SKM-1 (cell line): ENCODE data around the gene HSPA9.
"Not testable (repeated sequence)": the region's sequence is repeated elsewhere in the genome, so short reads cannot be mapped to it uniquely, and the experiment has no call there.

ENCODE experiments used
- DNase-seq: peaks from one replicate; lab custom pipeline; 2025; ENCODE audit not compliant: unreplicated experiment; lab: John Stamatoyannopoulos, UW

The HSPA9 gene

DNA sequence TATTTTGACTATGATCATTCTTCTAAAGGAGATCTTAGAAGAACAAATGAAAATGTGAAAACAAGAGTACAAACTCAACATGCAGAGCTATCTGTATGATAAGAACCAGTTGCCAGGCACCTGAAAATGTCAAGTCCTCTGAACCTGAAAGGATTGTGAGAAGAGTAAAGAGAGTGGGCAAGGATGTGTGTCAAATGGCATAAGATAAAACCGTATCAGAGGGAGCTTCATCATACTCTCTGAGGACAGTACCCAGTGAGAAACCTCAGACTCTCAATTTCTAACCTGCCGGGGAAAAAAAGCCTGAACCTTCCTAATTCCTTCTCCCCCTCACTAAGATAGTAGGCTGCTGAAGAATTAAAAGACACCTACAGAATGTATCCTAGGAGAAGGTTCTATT is 39.0 kb downstream of the HSPA9 start:
- DNase-seq = no peak

DNA sequence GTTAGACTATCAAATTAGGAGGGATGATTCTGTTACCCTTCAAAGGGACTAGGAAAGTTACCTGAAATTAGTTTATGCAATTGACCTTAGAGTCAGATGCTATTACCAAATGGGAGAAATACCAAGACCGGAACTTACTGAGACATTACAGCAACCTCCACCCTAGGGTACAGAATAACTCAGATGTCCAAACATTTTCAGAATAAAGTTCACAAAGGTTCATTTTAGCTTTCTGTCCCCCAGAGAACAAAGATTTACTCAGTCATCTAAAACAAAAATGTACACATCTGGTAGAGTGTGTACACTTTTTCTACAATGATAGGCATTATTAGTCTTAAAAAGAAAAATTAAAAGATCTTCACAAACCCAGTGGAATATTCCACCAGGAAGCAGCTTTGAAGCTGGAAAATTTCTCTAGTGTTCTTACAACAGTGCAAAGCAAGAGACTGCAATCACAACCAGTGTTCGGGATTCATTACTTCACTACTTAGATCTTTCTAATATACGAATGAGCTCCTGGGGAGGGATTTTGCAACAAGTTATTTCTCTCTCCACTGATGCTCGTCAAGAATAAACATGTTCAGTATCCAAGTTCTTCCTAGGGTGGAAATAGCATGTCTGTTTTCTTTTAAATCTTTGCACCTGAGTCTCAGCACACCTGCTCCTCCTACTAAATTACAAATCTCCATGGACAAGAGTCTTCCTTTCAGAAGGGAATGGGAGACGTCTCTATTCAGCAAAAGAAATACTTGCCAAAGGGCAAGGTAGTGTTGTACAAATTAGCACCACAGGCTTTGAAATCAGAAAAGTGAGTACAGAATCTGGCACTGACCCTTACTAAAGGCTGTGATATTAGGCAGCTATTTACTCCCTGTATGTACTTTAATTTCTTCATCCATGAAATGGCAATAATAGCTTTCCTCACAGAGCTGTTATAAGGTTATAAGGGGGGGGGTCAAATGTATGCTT is 40.9 kb downstream of the HSPA9 start:
- DNase-seq = no peak

DNA sequence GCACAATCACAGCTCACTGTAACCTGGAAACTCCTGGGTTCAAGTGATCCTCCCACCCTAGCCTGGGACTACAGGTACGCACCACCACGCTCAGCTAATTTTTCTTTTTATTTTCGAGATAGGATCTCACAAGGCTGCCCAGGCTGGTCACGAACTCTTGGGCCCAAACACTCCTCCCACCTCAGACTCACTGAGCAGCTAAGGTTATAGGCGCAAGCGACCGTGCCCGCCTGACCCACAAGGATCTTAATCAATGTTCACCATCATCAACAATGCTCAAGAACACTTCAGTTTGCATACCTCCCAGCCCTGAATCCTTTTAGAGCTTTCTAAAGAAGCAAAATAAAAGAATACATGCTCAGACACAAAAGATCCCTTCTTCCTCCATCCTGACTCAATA is 45.4 kb downstream of the HSPA9 start:
- no peak for DNase-seq

DNA sequence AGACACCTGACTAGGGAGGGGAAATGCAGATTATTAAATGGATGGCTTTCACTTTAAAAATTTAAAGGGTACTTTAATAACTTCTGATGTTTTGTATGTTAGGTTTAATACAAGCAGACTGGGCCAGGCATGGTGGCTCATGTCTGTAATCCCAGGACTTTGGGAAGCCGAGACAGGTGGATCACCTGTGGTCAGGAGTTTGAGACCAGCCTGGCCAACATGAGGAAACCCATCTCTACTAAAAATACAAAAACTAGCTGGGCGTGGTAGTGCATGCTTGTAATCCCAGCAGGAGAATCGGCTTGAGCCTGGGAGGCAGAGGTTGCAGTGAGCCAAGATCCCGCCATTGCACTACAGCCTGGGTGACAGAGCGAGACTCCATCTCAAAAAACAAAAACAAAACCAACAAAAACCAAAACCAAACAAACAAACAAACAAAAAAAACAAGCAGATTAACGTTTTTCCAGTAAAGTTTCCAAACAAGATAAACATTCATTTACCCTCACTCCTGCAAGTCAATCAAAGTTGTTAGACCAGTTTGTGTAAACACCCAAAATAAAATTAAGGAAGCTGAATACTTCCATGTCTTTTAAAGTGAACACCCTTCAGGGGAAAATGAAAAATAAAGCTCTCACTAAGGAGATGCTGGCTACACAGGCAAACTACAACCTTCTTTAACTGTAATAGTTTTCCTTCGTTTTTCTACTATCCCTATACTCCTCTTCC is 46.3 kb downstream of the HSPA9 start:
- no peak for DNase-seq

DNA sequence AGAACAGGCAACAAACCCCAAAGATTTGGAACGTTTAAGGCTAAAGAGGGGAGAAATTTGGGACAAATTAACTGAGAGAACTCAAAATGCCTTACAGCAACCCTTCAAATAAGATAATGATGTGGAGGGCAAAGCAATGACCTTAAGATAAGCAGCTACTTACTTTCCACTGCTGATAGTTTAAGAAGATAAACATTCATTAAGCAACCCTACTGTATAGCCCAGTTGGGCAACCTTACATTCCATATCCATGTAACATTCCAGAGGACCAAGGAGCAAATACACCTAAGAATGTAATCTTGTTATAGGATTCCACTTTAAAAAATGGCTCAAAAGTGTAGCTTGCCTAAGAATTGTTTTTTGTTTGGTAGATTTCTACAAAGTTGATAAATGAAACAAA is 47.0 kb downstream of the HSPA9 start:
- DNase-seq = no peak

DNA sequence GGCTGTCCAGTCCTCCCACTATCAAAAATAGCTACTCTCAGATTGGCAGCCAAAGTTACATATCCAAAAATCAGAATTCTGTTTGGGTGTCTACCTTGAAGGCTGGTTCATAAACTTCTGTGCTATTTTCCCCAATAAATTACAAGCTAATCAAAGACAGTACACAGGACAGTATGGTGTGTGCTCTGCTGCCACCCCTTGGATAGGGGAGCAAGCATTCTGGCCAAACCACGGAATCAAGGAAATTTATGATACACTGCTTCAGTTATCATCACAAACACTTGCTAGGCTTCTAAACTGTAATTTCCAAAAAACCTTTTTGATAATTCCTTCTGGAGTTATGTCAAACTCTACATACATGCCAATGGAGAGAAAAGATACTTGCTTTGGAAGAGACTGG is 48.0 kb downstream of the HSPA9 start:
- no peak for DNase-seq

DNA sequence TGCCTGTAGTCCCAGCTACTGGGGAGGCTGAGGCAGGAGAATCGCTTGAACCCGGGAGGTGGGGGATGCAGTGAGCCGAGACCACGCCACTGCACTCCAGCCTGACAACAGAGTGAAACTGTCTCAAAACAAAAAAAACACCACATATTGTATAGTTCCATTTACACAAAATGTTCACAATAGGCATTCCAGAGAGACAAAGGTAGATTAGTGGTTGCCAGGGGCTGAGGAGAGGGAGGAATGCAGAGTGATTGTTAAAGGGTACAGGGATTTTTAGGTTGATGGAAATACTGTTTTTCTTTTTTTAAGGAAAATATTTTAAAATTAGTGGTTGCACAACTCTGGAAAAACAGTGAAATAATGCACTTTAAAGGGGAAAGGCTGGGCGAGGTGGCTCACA is 51.8 kb downstream of the HSPA9 start:
- DNase-seq = no peak

DNA sequence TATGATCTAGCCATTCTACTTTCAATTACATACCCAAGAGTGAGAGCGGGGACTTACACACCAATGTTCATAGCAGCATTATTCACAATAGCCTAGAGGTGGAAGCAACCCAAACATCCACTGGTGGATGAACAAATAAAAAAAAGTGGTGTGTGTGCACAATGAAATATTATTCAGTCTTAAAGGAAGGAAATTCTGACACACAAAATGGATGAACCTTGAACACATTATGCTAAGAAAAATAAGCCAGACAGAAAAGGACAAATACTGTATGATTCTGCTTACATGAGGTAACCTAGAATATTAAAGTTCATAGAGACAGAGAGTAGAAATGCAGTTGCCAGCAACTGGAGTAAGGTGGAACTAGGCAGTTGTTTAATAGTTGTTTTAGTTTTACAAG is 54.2 kb downstream of the HSPA9 start:
- no peak for DNase-seq

DNA sequence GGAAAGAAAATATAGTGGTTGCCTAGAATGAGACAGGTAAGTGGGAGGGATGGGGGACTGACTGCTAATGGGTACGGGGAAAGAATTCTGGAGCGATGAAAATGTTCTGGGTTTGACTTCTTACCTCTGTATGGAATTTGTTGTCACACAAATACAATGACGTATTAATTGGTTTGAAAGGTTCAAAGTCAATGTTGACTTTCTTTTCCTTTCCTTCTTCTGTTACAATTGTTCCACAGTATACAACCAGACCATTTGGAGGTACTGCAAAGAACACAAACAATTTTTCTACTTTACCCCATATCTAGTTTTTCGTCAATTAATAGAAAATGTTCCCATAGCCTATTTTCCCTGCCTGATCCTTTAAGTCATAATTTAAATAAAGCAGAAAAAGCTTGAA is 57.8 kb downstream of the HSPA9 start:
- DNase-seq = no peak

DNA sequence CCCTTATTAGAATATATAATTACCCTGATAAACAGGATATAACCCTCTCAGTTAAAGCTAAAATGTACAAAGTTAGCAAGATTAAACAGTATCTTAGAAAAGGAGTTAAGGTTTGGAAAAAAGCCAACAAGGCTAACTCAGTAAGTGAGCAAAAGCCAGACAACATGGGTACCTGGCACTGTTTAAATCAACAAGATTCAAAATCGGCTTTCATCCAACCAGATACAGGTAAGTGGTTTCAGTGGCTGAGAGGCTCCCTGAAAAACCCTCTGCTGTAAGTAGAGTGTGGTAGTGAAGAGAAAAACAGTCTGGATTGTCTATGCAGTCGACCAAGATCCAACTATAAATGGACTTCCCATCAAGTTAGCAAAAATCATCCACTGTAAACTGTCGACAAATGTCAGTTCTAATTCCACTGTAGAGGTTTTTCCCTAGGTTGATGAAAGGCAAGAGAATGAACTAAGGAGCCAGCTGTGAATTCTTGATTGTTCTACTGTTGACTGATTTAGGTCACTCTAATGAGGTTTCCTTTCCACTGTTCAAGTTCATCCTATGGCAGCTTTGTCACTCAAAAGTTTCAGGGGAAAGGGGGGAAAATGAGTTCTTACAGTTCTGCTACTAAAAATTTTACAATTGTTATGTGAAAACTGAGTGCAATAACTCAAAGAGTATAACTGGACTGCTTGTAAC is 59.5 kb downstream of the HSPA9 start:
- DNase-seq = no peak

DNA sequence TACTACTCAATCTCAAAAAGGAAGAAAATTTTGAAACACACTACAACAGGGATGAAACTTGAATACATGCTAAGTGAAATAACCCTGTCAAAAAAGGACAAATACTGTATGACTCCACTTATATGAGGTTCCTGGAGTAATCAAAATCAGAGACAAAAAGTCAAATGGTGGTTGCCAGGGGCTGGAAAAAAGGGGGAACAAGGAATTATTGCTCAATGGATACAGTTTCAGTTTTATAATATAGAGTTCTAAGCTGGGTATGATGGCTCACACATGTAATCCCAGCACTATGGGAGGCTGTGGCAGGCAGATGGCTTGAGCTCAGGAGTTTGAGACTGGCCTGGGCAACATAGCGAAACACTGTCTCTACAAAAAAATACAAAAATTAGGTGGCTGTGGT is 61.2 kb downstream of the HSPA9 start:
- no peak for DNase-seq

DNA sequence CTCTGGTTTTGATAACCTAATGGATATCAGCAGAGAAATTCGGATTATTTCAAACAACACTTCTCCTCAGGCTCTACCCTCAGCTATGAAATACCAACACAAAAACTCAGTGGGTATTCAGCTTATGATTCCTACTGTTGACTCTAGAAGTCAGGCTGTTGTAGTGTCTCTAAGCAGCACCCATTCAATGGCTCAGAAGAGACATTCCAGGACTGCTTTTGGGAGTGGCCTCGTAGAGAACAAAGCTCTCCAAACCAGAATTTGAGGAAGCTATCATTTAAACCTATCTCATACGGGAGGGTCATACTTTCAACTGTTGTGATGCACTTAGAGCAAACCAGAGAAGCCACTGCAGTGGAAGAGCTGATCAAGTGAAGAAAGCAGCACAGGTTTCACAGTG is 66.2 kb downstream of the HSPA9 start:
- no peak for DNase-seq

DNA sequence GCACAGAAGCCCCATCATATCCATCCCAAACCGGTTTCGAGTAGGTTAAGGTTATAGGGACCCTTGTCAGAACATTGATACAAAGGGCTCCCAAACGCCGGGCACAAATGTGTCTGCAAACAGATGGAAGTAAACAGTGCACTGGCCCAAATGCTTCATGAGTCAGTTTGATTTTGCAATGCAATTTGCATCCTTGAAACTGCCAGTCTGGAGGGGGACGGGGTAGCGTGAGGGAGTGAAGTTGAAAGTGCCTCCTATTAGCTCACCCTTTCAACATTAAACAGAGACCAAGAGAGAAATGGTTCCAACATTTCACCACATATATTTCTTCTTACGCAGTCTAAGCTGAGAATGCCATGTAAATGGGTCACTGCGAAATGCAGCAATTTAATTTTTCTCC is 67.7 kb downstream of the HSPA9 start:
- DNase-seq = not testable (repeated sequence)

DNA sequence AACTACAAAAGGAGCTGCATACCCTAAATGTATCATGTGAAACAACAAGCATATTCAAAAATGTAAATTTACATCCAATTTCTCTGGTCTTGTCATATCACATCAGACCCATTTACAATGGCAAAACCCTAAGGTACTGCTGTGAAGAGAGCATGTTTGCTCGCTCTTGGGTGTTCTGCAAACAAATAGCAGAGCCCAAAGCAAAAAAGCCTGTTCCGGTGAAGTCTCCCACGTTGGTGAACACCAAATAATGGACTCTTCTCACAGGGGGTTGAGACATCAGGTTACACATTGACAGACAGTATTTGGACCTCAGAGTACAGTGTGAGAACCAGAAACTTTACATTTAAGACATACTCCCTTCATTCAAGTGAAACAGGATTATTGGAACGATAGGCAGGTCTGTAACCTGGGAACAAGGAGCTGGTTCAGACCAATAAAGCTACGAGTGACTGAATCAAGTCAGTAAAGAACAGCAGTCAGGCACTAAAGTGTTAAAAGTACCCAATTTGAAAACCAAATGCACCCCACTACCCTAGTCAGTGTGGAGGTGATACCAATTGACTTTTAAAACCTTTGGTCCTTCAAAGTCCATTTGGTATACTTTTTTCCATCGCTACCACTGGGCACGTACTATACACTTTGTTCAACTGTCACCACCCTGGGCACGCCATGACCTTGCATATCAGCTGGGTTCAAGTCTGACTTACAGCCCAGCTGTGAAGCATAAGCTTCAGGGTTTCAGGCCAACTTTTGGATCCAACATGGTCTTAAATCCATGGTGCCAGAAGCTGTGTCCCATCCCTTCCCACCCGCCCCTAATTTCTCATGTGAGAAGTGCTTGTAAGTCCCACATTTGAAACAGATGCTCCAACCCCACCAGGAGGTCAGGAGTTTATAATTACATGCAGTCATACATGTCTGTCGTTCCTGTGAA is 68.6 kb downstream of the HSPA9 start:
- DNase-seq = no peak

DNA sequence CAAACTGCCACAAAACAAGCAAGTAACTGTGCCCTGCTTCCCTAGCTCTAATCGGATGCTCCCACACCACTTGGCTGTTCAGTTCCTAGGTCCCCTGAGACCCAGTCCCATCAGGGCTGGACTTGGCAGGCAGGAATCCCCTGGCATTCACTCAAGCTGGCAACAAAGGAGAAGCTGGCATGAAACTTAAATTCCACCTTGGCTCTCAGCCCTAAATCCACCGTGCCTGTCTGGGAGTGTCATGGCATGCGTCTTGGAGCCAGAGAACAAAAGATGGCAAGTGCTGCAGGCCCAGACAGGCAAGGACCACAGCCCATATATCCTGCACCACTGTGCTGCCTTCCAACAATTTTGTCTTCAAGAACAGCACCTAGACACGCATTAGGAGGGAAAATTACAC is 70.4 kb downstream of the HSPA9 start:
- no peak for DNase-seq
